ENCODE results near the gene GPX4.
A peak's percentile ranks its signal among the peaks of the same experiment; 100 is the strongest.

DNA sequence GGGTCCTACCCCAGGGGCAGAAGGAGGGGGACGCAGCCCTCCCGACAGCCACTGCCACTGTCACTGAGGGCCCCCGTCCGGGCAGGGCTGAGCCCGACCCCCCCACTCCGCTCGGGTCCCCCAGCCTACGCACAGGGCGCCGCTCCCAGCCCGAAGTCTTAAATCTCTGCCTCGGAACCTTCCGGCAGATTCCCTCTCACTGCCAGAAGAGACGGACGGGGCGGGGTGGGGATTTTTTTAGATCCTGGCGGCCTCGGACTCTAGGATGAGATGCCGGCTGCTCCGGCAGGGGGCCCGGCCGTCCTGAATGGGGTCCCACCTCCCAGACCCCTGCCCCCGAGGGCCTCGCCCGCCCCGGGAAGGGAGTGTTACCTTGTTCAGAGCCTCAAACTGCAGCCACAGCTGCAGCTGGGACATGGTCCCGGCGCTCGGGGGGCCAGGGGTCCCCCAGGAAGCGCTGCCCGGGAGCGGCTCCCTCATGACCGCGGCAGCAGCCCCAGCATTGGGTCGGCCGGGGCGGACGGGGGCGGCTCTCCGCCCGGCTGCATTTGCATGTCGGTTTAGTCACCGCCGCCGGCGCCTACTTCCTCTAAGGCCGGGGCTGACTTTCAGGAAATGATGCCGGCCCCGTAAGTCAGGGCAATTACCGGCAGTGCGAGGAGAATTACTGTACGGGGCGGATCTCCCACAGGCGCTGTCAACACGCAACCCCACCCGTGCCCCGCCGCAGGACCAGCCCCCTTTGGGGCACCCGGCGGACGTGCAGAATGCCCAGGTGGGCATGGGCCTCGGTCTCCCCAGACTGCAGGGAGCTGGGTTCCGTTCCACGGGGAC lies 28.1 kb downstream of the GPX4 start:
- TF ChIP-seq, protein P1, sequence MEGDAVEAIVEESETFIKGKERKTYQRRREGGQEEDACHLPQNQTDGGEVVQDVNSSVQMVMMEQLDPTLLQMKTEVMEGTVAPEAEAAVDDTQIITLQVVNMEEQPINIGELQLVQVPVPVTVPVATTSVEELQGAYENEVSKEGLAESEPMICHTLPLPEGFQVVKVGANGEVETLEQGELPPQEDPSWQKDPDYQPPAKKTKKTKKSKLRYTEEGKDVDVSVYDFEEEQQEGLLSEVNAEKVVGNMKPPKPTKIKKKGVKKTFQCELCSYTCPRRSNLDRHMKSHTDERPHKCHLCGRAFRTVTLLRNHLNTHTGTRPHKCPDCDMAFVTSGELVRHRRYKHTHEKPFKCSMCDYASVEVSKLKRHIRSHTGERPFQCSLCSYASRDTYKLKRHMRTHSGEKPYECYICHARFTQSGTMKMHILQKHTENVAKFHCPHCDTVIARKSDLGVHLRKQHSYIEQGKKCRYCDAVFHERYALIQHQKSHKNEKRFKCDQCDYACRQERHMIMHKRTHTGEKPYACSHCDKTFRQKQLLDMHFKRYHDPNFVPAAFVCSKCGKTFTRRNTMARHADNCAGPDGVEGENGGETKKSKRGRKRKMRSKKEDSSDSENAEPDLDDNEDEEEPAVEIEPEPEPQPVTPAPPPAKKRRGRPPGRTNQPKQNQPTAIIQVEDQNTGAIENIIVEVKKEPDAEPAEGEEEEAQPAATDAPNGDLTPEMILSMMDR (IDR thresholded peaks at IDR 0.05): no peak
- TF ChIP-seq POLR2AphosphoS5 (IDR thresholded peaks at IDR 0.05): peak; percentile 39 to 92 (median 81)
- peak; percentile 93 for TF ChIP-seq EP300 (IDR thresholded peaks at IDR 0.05)
- TF ChIP-seq POLR2A (IDR thresholded peaks at IDR 0.05): no peak

Measured in stomach (tissue), 4 donors.